GM12878 (cell line): Measurements from ENCODE around the gene OCIAD2. TPM values are rescaled to one million over a fixed set of nuclear protein-coding genes. Genes with fewer than 3 reads are reported as not detected.

Source experiments
- CBX3 ChIP-seq: fragments of 200-600 bp; sonication (generic); IDR thresholded peaks from 2 replicates; pipeline ENCODE4 v1.6.1; 2016; ENCODE audit warnings: low read depth, borderline replicate concordance
- CHD2 ChIP-seq: IDR thresholded peaks from 2 replicates; pipeline ENCODE4 v1.6.1; 2011; ENCODE audit warnings: low read depth, low read length, improper control_type of control experiment, borderline replicate concordance
- MTA2 ChIP-seq: fragments of 450-650 bp; IDR thresholded peaks from 2 replicates; pipeline ENCODE4 v1.6.1; 2016; ENCODE audit warnings: low read depth, mild to moderate bottlenecking, moderate library complexity
- SP1 ChIP-seq: IDR thresholded peaks from one replicate; pipeline ENCODE4 v1.6.1; 2011; ENCODE audit warnings: low read depth, low read length
- TARDBP ChIP-seq: IDR thresholded peaks from 2 replicates; pipeline ENCODE4 v1.6.1; 2016; ENCODE audit warnings: borderline replicate concordance
- ZBTB33 ChIP-seq: fragments of 450-650 bp; IDR thresholded peaks from 2 replicates; pipeline ENCODE4 v1.6.1; 2017; ENCODE audit warnings: mild to moderate bottlenecking
- polyA plus RNA-seq, 11 experiments: library from polyadenylated mRNA; depleted of rRNA in 4 of 11; unstranded in 6 of 11; stranded (reverse) in 5 of 11; fragments of >200 nt; fragmentation: Nextera tagmentation in 4 of 11; fragmentation: Illumina TruSeq in 1 of 11; extraction: Ambion mirVana in 4 of 11; extraction: Trizol in 1 of 11; gene quantifications; 1 replicate in 1 of 11; 2 replicates in 10 of 11; pipeline versions ENCODE4 v1.2.1 to v1.2.3, GENCODE V29; 2011 to 2016; ENCODE audit warnings: inconsistent platforms in 2 of 11, missing spikeins in 2 of 11, low read depth in 1 of 11
- small RNA-seq: library from RNA; depleted of rRNA; stranded (forward); fragments of <200 nt; gene quantifications from one replicate; pipeline ENCODE3, GENCODE V24; 2014
- total RNA-seq, 4 experiments: library from RNA; depleted of rRNA in 3 of 4; stranded (reverse); fragments of >200 nt in 3 of 4; fragmentation: Illumina TruSeq in 1 of 4; extraction: Trizol in 1 of 4; gene quantifications; 2 replicates each; pipeline versions ENCODE4 v1.2.1 to v1.2.3, GENCODE V29; 2013 to 2021

The OCIAD2 gene
- total and polyA plus RNA-seq, 10 of the 15 experiments (the other 5 are each of a cell fraction or from before 2014, with no cell fraction given), result 42.4 to 140 (median 70.0) TPM

GRCh38 chr4:48836658-48837057 lies 69.9 kb downstream of the OCIAD2 start (continued):
- TF ChIP-seq CHD2 (no peak), TARDBP (no peak), CBX3 (no peak), MTA2 (no peak), SP1 (no peak), ZBTB33 (no peak)
- TF ChIP-seq, all 136 proteins: peak for 0

Small RNA genes within 50 kb of the gene (small RNA-seq; reads per million reads assigned to genes)
- gene AC020593.1 (not detected), gene RNU6-158P (not detected)

Other genes starting within 250 kb of the OCIAD2 start
- gene FRYL, start 126.5 kb downstream of the OCIAD2 start, total RNA-seq (2014; rRNA removed), result 44.3 and 54.1 TPM in 2 replicates
- 50.6 and 53.6 TPM in 2 replicates for gene FRYL, start 126.5 kb downstream of the OCIAD2 start, total RNA-seq (2014; rRNA removed; fragmentation: Illumina TruSeq; extraction: Trizol)
- 40.9 and 48.4 TPM in 2 replicates for gene FRYL, start 126.5 kb downstream of the OCIAD2 start, total RNA-seq (2021)
- 42.5 and 57.4 TPM in 2 replicates for gene FRYL, start 126.5 kb downstream of the OCIAD2 start, polyA plus RNA-seq (2011; rRNA removed)
- 27.0 and 31.0 TPM in 2 replicates for gene FRYL, start 126.5 kb downstream of the OCIAD2 start, polyA plus RNA-seq (2014; fragmentation: Illumina TruSeq; extraction: Trizol)
- 10 to 100 TPM; 10.3 to 12.6 TPM for gene FRYL, start 126.5 kb downstream of the OCIAD2 start, polyA plus RNA-seq (2014; fragmentation: Nextera tagmentation; extraction: Ambion mirVana)
- gene FRYL, start 126.5 kb downstream of the OCIAD2 start, polyA plus RNA-seq (2014; rRNA removed), result 23.0 and 23.8 TPM in 2 replicates
- 10 to 100 TPM; 28.4 to 29.0 TPM for gene FRYL, start 126.5 kb downstream of the OCIAD2 start, polyA plus RNA-seq (2016; fragmentation: Nextera tagmentation; extraction: Ambion mirVana)
- gene OCIAD1, start 75.7 kb downstream of the OCIAD2 start, total RNA-seq (2014; rRNA removed), result 89.6 and 104 TPM in 2 replicates
- 107 and 109 TPM in 2 replicates for gene OCIAD1, start 75.7 kb downstream of the OCIAD2 start, total RNA-seq (2014; rRNA removed; fragmentation: Illumina TruSeq; extraction: Trizol)
- 89.1 and 90.6 TPM in 2 replicates for gene OCIAD1, start 75.7 kb downstream of the OCIAD2 start, total RNA-seq (2021)
- gene OCIAD1, start 75.7 kb downstream of the OCIAD2 start, polyA plus RNA-seq (2011; rRNA removed), result 178 and 255 TPM in 2 replicates
- gene OCIAD1, start 75.7 kb downstream of the OCIAD2 start, polyA plus RNA-seq (2014; fragmentation: Illumina TruSeq; extraction: Trizol), result 196 and 261 TPM in 2 replicates
- gene OCIAD1, start 75.7 kb downstream of the OCIAD2 start, polyA plus RNA-seq (2014; fragmentation: Nextera tagmentation; extraction: Ambion mirVana), result 100 to 1,000 TPM; 131 to 141 TPM
- gene OCIAD1, start 75.7 kb downstream of the OCIAD2 start, polyA plus RNA-seq (2014; rRNA removed), result 93.4 and 108 TPM in 2 replicates
- 100 to 1,000 TPM; 146 to 148 TPM for gene OCIAD1, start 75.7 kb downstream of the OCIAD2 start, polyA plus RNA-seq (2016; fragmentation: Nextera tagmentation; extraction: Ambion mirVana)
- not detected in 2 replicates for gene CWH43, start 79.5 kb upstream of the OCIAD2 start, total RNA-seq (2014; rRNA removed)
- not detected in 2 replicates for gene CWH43, start 79.5 kb upstream of the OCIAD2 start, total RNA-seq (2014; rRNA removed; fragmentation: Illumina TruSeq; extraction: Trizol)
- gene CWH43, start 79.5 kb upstream of the OCIAD2 start, total RNA-seq (2021), result not detected in 2 replicates
- gene CWH43, start 79.5 kb upstream of the OCIAD2 start, polyA plus RNA-seq (2011; rRNA removed), result not detected in 2 replicates
- not detected in 2 replicates for gene CWH43, start 79.5 kb upstream of the OCIAD2 start, polyA plus RNA-seq (2014; fragmentation: Illumina TruSeq; extraction: Trizol)
- not detected for gene CWH43, start 79.5 kb upstream of the OCIAD2 start, polyA plus RNA-seq (2014; fragmentation: Nextera tagmentation; extraction: Ambion mirVana)
- gene CWH43, start 79.5 kb upstream of the OCIAD2 start, polyA plus RNA-seq (2014; rRNA removed), result not detected in 2 replicates
- not detected for gene CWH43, start 79.5 kb upstream of the OCIAD2 start, polyA plus RNA-seq (2016; fragmentation: Nextera tagmentation; extraction: Ambion mirVana)